Kidney (tissue), 14 donors: Measurements from ENCODE around the gene CDK19. TPM values are rescaled to one million over a fixed set of nuclear protein-coding genes. Genes with fewer than 3 reads are reported as not detected.

Experiments used
- DNase-seq, 5 donors: peaks; one replicate each; pipeline ENCODE4 v3.0.0-alpha.2; 2013 to 2020
- FAIRE-seq: peaks from 2 replicates; lab custom pipeline; 2012; peaks lifted over from hg19 to GRCh38; lab: Jason Lieb, UNC
- H3K27ac ChIP-seq, 2 donors: one replicate each; pipeline ENCODE4 v1.7.0; 2013; ENCODE audit warnings: low read depth in 2 of 2, low read length in 2 of 2, inconsistent platforms in 1 of 2
- H3K27me3 ChIP-seq: one replicate; pipeline ENCODE4 v1.7.1; 2013; ENCODE audit warnings: low read length, inconsistent platforms; ENCODE audit not compliant: control insufficient read depth, insufficient read depth
- H3K36me3 ChIP-seq, 3 donors: one replicate each; pipeline versions ENCODE4 v1.7.0 to v1.7.1; 2013; ENCODE audit warnings: low read length in 3 of 3, control low read depth in 1 of 3, inconsistent platforms in 1 of 3; ENCODE audit not compliant: insufficient read depth in 3 of 3, control insufficient read depth in 2 of 3
- H3K4me1 ChIP-seq, 3 donors: one replicate each; pipeline versions ENCODE4 v1.7.0 to v1.7.1; 2013; ENCODE audit warnings: low read length in 3 of 3, inconsistent platforms in 1 of 3, low read depth in 1 of 3; ENCODE audit not compliant: control insufficient read depth in 2 of 3, insufficient read depth in 2 of 3
- H3K4me3 ChIP-seq, 3 donors: one replicate each; pipeline versions ENCODE4 v1.7.0 to v1.8.1; 2013; ENCODE audit warnings: low read length in 3 of 3, control low read depth in 1 of 3, inconsistent platforms in 1 of 3
- H3K9ac ChIP-seq, 3 donors: one replicate each; pipeline versions ENCODE4 v1.7.0 to v1.7.1; 2013; ENCODE audit warnings: low read length in 3 of 3, control low read depth in 1 of 3, inconsistent platforms in 1 of 3
- H3K9me3 ChIP-seq, 3 donors: one replicate each; pipeline versions ENCODE4 v1.7.0 to v1.7.1; 2013; ENCODE audit warnings: low read length in 3 of 3, control low read depth in 1 of 3, inconsistent platforms in 1 of 3; ENCODE audit not compliant: control insufficient read depth in 2 of 3, insufficient read depth in 1 of 3
- intact Hi-C: fragments of 100-400 bp; cut with DNase I; formaldehyde crosslinking; loops from one replicate; pipeline ENCODE4 v1.11.1; 2022
- polyA plus RNA-seq: library from polyadenylated mRNA; stranded (reverse); fragments of 350-450 nt; fragmentation: Illumina TruSeq; extraction: RNeasy Lipid Tissue Mini Kit (QIAGEN cat#74804); gene quantifications from one replicate; pipeline ENCODE4 v1.2.3, GENCODE V29; 2014; ENCODE audit warnings: low read depth, low replicate concordance; ENCODE audit not compliant: insufficient read depth
- total RNA-seq: library from RNA; stranded (reverse); fragmentation: NEBNext Ultra II Directional; extraction: Animal tissue kit (Norgen Biotek cat#: 25700); gene quantifications from one replicate; pipeline ENCODE4 v1.2.1, GENCODE V29; 2021
- TF ChIP-seq, protein P1 (sequence below): IDR thresholded peaks from 3 replicates; pipeline ENCODE4 v1.5.1; 2012; ENCODE audit warnings: mild to moderate bottlenecking, moderate library complexity, borderline replicate concordance; ENCODE audit not compliant: insufficient read depth; ENCODE audit errors: extremely low read depth
- donor health status: control.
- donor health status: control.
- donor health status: control.
- donor health status: control.
- donor health status: control.
- donor health status: DM: yes; HTN: yes; CAD: no.
- donor health status: Normal renal cell carcinoma (clear cell type).

CDK19 gene
- total and polyA plus RNA-seq, 2 donors from 2014 or later = 4.9 to 20.4 TPM

DNA sequence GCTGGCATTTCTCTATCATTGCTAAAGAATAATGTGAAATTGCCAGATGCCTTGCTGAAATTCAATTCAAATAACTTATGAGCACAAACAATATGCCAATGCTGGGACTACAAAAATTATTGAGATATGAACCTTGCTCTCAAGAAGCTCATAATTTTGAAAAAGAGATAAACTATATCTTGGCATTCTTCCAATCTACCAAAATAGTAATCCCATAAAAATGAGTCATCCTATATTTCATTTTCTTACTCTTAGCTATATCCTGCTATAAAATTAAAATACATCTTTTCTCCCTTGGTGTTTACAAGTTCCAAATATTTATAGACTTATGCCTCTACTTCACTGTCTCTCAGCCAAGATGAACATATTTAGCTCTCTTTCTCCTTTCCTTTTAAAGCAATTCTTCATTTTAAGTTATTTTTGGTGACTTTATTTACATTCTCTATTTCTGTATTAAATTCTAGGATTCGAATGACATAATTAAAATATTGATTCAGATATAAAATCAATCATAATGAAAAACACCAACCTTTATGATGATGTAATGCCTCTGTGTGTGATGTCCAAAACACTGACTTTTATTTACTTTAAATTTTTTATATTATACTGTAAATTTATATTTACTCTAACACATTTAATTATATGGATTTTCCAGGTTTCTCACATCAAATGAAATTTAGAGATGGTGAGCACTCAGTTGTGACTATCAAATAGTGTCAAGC is 152.6 kb downstream of the CDK19 start:
- Histone ChIP-seq H3K4me3 (no peak overlapping the region), H3K9ac (no peak overlapping the region), H3K27ac (no peak overlapping the region), H3K9me3 (no peaks in the 10 kb centered on the region), H3K4me1 (peaks cover 0 to 2% (median 0%) of the 10 kb centered on the region in 3 donors), H3K27me3 (no peaks in the 10 kb centered on the region), H3K36me3 (no peaks in the 10 kb centered on the region)
- intact Hi-C loops = no loop called here
- TF ChIP-seq, protein P1, sequence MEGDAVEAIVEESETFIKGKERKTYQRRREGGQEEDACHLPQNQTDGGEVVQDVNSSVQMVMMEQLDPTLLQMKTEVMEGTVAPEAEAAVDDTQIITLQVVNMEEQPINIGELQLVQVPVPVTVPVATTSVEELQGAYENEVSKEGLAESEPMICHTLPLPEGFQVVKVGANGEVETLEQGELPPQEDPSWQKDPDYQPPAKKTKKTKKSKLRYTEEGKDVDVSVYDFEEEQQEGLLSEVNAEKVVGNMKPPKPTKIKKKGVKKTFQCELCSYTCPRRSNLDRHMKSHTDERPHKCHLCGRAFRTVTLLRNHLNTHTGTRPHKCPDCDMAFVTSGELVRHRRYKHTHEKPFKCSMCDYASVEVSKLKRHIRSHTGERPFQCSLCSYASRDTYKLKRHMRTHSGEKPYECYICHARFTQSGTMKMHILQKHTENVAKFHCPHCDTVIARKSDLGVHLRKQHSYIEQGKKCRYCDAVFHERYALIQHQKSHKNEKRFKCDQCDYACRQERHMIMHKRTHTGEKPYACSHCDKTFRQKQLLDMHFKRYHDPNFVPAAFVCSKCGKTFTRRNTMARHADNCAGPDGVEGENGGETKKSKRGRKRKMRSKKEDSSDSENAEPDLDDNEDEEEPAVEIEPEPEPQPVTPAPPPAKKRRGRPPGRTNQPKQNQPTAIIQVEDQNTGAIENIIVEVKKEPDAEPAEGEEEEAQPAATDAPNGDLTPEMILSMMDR = no peak
- peak; percentile 70 for FAIRE-seq
- DNase-seq = peak in 1 of 5 donors; percentile 14

DNA sequence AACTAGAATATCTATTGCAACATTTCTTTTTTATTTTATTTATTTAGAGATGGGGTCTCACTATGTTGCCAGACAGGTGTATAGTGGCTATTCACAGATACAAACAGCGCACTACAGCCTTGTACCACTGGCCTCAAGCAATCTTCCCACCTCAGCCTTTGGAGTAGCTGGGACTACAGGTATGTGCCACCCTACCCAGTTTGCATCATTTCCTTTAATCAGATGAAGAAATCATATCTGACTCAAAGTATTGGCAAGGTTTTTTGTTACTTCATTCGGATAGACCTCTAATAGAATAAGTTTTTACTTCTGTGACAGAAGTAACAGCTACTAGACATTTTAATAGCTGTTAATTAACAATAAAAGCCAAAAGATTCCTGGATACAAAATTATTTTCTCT is 153.9 kb downstream of the CDK19 start:
- no peaks in the 10 kb centered on the region for H3K9me3 ChIP-seq
- DNase-seq (no peak), FAIRE-seq (no peak)
- H3K9ac ChIP-seq = no peak overlapping the region
- H3K4me1 ChIP-seq = peaks cover 0 to 2% (median 0%) of the 10 kb centered on the region in 3 donors
- H3K27me3 ChIP-seq = no peaks in the 10 kb centered on the region
- TF ChIP-seq, protein P1 = no peak
- H3K4me3 ChIP-seq = no peak overlapping the region
- H3K36me3 ChIP-seq = no peaks in the 10 kb centered on the region
- no peak overlapping the region for H3K27ac ChIP-seq
- intact Hi-C loops = no loop called here

DNA sequence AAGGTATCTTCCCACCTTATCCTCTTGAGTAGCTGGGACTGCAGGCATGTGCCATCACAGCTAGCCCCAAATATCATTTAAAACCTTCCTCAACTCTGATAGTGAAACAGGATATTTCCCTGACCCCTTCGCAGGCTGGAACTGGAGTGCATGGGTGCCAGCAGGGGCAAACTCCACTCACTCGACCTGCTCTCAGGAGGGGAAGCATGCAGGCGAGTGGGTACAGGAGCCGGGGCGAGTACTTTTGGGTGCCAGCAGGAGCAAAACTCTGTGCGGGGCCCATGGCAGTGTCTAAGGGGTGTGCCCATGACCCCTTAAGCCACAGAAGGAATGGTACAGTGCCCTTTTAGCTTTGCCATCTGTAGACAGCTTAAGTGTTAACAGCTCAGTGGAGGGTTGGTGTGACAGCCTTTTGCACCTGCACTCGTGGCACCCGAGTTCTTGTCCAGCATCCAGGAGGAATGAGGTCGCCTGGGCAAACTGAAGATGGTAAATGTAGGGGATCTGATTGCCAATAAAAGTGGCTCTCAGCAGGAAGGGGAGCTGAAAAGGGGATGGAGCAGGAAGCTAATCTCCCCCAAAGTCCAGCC is 155.1 kb downstream of the CDK19 start:
- no peaks in the 10 kb centered on the region for H3K27me3 ChIP-seq
- H3K27ac ChIP-seq = no peak overlapping the region
- no peak for FAIRE-seq
- peaks cover 0 to 2% (median 0%) of the 10 kb centered on the region in 3 donors for H3K4me1 ChIP-seq
- no peaks in the 10 kb centered on the region for H3K36me3 ChIP-seq
- intact Hi-C loops = no loop called here
- TF ChIP-seq, protein P1 = no peak
- no peak for DNase-seq
- no peaks in the 10 kb centered on the region for H3K9me3 ChIP-seq
- H3K9ac ChIP-seq = no peak overlapping the region
- H3K4me3 ChIP-seq = no peak overlapping the region
